ENCODE measurements around the gene TENT5A. TPM values are rescaled to one million over a fixed set of nuclear protein-coding genes. Genes with fewer than 3 reads are reported as not detected.
"Not testable (repeated sequence)": the region's sequence is repeated elsewhere in the genome, so short reads cannot be mapped to it uniquely, and the experiment has no call there.

TENT5A gene
- total RNA-seq, 1 experiment from 2014 or later, result 1.5 TPM

DNA sequence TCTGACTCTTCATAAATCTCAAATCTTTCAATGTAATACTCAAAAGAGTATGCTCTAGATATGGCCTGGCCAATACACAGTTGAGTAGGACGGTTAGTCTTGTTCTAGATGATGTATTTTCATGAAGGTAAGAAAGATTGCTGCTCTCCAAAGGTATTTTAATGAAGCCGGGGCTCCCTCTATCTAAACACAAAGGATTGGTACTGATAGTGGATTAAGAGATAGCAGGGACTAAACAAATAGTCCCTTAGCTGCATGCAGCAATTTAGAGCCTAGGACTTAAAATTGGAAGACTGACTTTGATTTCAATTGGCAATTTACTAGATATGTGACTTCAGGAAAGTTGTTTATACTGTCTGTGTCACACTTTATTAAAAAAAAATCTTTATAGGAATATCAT, 31.4 kb upstream of the TENT5A start:
- no peak for DNase-seq
- H3K27me3 ChIP-seq (ENCODE audit: control insufficient read depth, insufficient read depth, low read length), result no peaks in the 10 kb centered on the region
- no peak overlapping the region for H3K4me3 ChIP-seq (ENCODE audit: insufficient read depth, low read depth, low read length)
- no peaks in the 10 kb centered on the region for H3K36me3 ChIP-seq (replicated peaks; ENCODE audit: control insufficient read depth, insufficient read depth, low read length)

DNA sequence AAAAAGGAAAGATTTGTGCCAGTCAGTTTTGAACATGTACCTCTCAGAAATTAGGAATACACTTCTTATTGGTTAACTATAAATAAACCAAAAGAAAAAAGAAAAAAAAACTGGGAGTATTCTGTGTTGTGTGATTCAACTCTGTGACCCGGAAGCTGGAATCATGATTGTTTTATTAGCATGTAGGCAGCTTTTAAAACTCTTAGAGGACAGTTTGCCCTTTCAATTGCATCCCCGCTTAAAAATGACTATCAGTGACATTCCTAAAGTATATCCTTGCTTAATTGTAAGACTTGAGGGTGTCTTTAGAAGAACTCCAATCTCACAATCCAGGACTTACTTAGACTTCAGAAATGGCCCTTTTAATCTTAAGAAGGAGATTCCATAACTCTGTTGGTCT, 29.1 kb upstream of the TENT5A start:
- Histone ChIP-seq H3K36me3 (replicated peaks; ENCODE audit: control insufficient read depth, insufficient read depth, low read length) (no peaks in the 10 kb centered on the region), H3K4me3 (ENCODE audit: insufficient read depth, low read depth, low read length) (no peak overlapping the region), H3K27me3 (ENCODE audit: control insufficient read depth, insufficient read depth, low read length) (no peaks in the 10 kb centered on the region)
- no peak for DNase-seq

DNA sequence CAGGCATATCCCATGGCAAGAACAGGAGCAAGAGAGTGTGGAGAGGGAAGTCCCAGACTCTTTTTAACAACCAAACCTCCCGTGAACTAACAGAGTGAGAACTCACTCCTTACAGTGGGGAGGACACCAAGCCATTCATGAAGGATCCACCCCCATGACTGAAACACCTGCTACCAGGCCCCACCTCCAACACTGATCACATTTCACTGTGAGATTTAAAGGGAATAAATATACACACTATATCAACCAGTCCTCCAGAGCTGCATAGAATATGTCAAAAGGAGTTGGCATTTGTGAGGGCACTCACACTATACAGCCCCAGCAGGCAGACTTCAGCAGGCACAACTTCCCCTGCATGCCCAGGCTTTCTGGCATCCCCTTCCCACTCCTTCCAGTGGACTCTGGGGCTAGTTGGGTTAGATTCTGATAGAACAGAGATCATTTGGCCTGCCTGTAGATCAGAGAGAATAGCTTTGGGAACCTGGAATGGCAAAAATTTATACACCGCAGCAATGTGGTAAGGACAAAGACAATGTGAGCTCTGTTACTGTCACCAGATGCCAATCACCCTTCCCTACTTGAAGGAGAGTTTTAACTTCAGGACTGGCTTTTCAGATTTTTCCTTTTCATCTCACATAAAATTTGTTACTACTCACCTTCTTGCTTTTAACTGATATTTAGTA, 25.2 kb upstream of the TENT5A start:
- no peaks in the 10 kb centered on the region for H3K36me3 ChIP-seq (replicated peaks; ENCODE audit: control insufficient read depth, insufficient read depth, low read length)
- H3K27me3 ChIP-seq (ENCODE audit: control insufficient read depth, insufficient read depth, low read length), result no peaks in the 10 kb centered on the region
- no peak overlapping the region for H3K4me3 ChIP-seq (ENCODE audit: insufficient read depth, low read depth, low read length)
- no peak for DNase-seq

DNA sequence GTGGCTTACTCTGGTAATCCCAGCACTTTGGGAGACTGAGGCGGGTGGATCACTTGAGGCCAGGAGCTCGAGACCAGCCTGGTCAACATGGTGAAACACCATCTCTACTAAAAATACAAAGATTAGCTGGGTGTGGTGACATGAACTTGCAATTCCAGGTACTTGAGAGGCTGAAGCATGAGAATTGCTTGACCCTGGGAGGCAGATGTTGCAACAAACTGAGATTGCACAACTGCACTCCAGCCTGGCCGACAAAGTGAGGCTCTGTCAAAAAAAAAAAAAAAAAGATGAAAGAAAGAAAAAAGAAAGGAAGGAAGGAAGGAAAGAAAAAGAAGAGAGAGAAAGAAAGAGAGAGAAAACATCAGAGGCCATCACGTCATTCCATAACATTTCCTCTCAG, 23.7 kb upstream of the TENT5A start:
- H3K4me3 ChIP-seq (ENCODE audit: insufficient read depth, low read depth, low read length); DNase-seq; H3K36me3 ChIP-seq (replicated peaks; ENCODE audit: control insufficient read depth, insufficient read depth, low read length); H3K27me3 ChIP-seq (ENCODE audit: control insufficient read depth, insufficient read depth, low read length): not testable (repeated sequence)

DNA sequence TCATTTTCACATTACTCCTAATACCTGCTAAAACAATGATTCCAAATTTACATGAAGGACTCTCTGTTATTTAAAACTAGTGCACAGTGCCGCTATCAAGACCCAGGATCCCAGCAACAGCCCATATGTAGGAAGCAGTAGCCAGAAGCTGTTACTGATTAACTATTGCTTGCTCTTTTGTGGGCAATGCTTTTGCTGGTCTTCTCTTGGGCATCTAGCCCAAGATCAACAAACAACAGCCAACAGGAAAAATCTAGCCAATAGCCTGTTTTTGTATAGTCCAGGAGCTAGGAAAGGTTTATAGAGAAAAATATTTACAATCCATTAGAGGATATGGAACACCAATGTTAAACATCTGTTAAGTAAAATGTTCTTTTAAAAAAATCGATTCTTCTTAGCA, 22.1 kb upstream of the TENT5A start:
- Histone ChIP-seq H3K36me3 (replicated peaks; ENCODE audit: control insufficient read depth, insufficient read depth, low read length) (no peaks in the 10 kb centered on the region), H3K27me3 (ENCODE audit: control insufficient read depth, insufficient read depth, low read length) (no peaks in the 10 kb centered on the region), H3K4me3 (ENCODE audit: insufficient read depth, low read depth, low read length) (no peak overlapping the region)
- DNase-seq, result no peak

DNA sequence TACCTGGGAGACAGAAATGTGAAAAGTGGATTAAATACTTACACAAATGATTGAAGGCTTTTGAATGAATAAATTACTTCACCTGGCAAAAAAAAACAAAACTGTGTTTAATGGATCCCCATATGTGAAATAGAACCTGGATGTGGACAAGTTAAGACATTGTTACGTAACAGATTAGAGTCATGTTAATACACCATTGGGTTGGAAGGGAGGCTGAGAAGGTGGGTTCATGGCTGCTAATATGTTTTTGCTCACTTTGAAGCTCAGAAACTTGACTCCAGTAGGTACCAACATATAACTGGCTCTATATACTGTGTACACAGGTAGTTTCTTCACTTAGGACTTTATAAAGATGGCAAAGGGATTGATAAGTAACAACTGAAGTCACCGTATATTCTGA, 21.4 kb upstream of the TENT5A start:
- Histone ChIP-seq H3K36me3 (replicated peaks; ENCODE audit: control insufficient read depth, insufficient read depth, low read length) (no peaks in the 10 kb centered on the region), H3K4me3 (ENCODE audit: insufficient read depth, low read depth, low read length) (no peak overlapping the region), H3K27me3 (ENCODE audit: control insufficient read depth, insufficient read depth, low read length) (no peaks in the 10 kb centered on the region)
- DNase-seq, result no peak

DNA sequence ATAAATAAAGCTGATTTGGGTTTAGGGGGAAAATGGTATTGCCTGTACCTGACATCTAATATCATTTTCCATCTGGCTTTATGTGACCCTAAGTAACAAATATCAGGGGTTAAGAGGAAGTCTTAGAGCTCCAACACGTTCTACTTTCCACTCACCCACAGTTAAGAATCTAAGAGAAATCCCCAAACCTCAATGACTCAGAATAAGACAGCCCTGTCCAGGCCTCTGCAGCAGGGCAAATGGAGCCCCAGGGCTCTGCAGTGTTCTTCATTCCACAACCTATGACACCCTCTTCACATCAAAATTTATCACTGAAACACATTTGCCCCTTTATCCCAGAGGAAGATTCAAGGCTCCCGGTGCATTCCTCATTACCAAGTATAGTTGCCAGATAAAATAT, 20.3 kb upstream of the TENT5A start:
- Histone ChIP-seq H3K36me3 (replicated peaks; ENCODE audit: control insufficient read depth, insufficient read depth, low read length) (no peaks in the 10 kb centered on the region), H3K4me3 (ENCODE audit: insufficient read depth, low read depth, low read length) (no peak overlapping the region), H3K27me3 (ENCODE audit: control insufficient read depth, insufficient read depth, low read length) (no peaks in the 10 kb centered on the region)
- no peak for DNase-seq

DNA sequence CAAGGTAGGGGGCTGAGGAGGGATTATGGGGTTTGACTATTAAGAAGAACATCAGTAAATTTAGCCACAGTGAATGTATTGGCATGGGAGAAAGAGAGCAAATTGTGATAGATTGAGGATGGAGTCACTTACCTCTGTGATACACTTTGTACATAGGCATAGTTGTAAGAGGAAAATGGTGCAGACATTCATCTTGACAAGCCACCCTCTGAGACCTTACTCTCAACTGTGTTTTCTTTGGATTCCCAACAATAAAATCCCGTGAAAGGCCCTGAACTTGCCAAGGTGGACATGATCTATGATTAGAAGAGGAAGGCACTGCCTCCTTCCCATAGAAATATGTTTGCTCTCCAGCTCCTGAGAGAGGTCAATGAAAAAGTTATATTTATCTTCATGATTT, 18.6 kb upstream of the TENT5A start:
- DNase-seq, result no peak
- no peak overlapping the region for H3K4me3 ChIP-seq (ENCODE audit: insufficient read depth, low read depth, low read length)
- no peaks in the 10 kb centered on the region for H3K36me3 ChIP-seq (replicated peaks; ENCODE audit: control insufficient read depth, insufficient read depth, low read length)
- H3K27me3 ChIP-seq (ENCODE audit: control insufficient read depth, insufficient read depth, low read length), result no peaks in the 10 kb centered on the region

DNA sequence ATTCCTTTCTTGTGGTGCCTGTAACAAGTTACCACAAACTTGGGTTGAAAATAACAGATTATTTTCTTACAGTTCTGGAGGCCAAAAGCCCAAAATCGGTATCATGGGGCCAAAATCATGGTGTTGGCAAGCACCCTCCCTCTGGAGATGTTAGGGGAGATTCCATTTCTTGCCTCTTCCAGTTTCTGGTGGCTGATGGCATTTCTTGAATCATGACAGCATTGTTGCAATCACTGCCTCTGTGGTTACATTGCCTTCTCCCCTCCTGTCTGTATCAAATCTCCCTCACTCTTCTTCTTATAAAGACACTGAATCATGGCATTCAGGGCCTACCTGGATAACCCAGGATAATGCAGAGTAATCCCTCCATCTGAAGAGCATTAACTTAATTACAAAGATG, 17.9 kb upstream of the TENT5A start:
- Histone ChIP-seq H3K27me3 (ENCODE audit: control insufficient read depth, insufficient read depth, low read length) (no peaks in the 10 kb centered on the region), H3K4me3 (ENCODE audit: insufficient read depth, low read depth, low read length) (no peak overlapping the region), H3K36me3 (replicated peaks; ENCODE audit: control insufficient read depth, insufficient read depth, low read length) (no peaks in the 10 kb centered on the region)
- no peak for DNase-seq

DNA sequence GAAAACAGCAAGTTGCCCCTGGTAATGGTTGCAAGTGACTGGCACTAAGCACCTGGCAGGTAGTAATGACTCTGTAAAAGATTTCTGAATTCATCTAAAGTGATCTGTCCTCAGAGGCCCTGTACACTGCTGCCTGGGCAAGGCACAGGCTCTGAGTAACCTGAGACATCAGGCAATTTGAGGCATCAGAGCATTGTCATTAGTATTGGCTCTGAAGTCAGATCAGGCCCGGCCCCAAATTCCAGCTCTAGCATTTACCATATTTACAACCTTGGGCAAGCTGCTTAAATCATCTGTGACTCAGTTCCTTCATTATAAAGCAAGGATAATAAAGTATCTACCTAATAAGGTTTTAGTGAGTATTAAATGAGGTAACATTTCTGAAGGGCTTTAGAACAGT, 17.3 kb upstream of the TENT5A start:
- Histone ChIP-seq H3K27me3 (ENCODE audit: control insufficient read depth, insufficient read depth, low read length) (no peaks in the 10 kb centered on the region), H3K36me3 (replicated peaks; ENCODE audit: control insufficient read depth, insufficient read depth, low read length) (no peaks in the 10 kb centered on the region), H3K4me3 (ENCODE audit: insufficient read depth, low read depth, low read length) (no peak overlapping the region)
- no peak for DNase-seq

DNA sequence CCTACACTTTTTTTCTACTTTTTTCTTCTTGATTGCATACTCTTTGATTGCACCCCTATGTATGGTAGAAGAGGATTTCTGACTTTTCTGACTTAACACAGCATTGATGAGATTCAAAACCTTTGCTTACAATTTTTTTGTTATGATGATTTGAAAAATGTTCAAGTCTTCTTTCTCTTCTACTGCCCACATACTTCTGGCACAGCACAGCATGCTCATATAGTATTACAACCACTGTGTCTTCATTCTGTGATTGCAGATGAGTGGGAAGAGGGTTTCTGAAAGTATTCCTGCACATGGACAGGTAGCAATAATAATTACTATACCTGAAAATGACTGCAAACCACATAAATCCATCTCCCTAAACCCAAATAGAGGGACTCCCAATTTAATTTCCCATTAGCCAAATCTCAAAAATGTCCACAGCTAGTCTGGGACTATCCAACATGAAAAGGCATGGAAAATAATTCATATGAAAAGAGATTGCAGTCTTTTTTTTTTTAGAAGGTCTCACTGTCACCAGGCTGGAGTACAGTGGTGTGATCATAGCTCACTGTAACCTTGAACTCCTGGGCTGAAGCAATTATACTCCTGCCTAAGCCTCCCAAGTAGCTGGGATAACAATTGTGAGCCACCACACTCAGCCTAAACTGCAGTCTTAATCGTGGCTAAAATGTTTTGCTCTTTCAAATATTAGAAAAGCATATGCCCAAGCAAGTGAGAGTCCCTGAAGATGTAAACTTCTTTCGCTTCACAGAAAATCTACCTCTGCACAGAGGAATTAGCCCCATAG, 15.9 kb upstream of the TENT5A start:
- no peak for DNase-seq
- Histone ChIP-seq H3K36me3 (replicated peaks; ENCODE audit: control insufficient read depth, insufficient read depth, low read length) (no peaks in the 10 kb centered on the region), H3K27me3 (ENCODE audit: control insufficient read depth, insufficient read depth, low read length) (no peaks in the 10 kb centered on the region), H3K4me3 (ENCODE audit: insufficient read depth, low read depth, low read length) (no peak overlapping the region)

DNA sequence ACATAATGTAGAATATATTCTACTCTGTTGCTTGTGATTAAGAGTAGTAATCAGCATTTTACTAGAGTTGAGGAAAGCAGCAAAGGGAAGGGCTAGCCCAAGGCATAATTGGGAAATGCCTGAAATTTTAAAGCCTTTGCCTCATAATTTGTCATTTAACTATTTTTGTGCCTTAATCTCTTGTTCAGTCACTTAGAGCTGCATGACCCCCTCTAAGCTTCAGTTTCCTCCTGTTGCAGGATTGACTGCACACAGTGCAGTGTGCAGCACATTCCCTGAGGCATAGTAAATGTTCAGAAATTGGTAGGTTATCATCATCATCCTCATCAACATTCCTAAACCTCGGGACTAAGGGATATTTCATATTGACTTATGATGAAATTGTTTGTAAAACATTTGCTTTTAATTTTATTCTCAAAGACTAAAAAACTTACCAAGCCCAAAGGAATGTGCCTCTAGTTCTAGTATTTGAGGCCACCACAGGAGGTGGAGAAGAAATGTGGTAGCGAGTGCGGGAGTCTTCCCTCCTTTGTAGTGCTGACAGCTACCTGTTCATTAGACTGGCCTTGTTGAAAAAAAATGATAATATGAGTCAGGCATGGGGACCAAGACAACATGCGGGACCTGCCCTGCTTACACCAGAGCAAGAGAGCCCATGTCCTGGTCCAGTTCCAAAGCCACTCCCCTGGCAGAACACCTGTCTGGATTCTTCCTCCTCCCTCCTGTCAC, 14.8 kb upstream of the TENT5A start:
- DNase-seq, result no peak
- H3K27me3 ChIP-seq (ENCODE audit: control insufficient read depth, insufficient read depth, low read length), result no peaks in the 10 kb centered on the region
- no peaks in the 10 kb centered on the region for H3K36me3 ChIP-seq (replicated peaks; ENCODE audit: control insufficient read depth, insufficient read depth, low read length)
- H3K4me3 ChIP-seq (ENCODE audit: insufficient read depth, low read depth, low read length), result no peak overlapping the region

DNA sequence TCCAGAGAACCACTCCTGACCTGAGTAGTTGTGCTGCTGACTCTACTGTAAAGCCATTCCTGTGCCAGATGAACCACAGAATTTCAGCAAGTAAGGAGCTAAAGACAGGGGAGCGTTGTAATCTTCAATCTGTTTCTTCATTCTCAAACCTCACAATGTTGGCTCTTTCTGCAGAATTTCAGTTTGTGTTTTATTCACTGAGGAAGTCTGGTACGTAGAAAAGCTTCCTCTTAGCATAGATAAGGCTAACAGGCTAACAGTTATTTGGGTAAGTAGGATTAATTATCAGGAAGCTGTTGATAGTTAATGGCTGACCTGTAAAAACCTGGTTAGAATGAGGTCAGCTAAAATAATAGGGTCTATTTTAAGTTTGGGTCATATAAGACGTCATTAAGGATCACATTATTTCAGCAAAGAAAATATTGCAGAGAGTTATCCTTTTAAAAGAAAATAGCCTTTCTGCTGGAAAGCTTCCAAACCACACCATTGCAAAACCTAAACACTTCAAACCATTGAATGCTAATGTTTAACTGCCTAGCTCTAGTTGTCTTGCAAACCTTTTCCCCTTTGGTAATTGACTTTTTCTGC, 14.1 kb upstream of the TENT5A start:
- H3K4me3 ChIP-seq (ENCODE audit: insufficient read depth, low read depth, low read length), result no peak overlapping the region
- H3K36me3 ChIP-seq (replicated peaks; ENCODE audit: control insufficient read depth, insufficient read depth, low read length), result no peaks in the 10 kb centered on the region
- DNase-seq, result no peak
- H3K27me3 ChIP-seq (ENCODE audit: control insufficient read depth, insufficient read depth, low read length), result no peaks in the 10 kb centered on the region

DNA sequence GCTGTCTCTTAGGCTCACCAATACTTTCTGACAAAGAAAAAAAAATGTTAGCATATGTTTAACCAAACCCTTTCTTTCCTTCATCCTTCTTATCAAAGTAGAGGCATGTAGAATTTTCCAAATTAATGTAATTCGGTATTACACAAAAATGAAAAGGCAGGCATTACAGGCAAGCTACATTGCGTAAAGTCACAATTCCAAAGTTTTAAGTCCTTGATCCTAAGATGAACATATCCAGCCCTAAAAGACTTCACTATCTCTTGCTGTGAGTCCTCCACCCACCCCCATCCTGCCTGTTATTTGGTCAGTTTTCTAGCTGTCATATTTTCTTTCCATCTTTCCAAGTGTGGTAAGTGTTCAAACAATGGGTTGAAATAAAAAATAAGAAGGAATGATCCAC, 12.1 kb upstream of the TENT5A start:
- Histone ChIP-seq H3K4me3 (ENCODE audit: insufficient read depth, low read depth, low read length) (no peak overlapping the region), H3K36me3 (replicated peaks; ENCODE audit: control insufficient read depth, insufficient read depth, low read length) (no peaks in the 10 kb centered on the region), H3K27me3 (ENCODE audit: control insufficient read depth, insufficient read depth, low read length) (no peaks in the 10 kb centered on the region)
- DNase-seq, result no peak

DNA sequence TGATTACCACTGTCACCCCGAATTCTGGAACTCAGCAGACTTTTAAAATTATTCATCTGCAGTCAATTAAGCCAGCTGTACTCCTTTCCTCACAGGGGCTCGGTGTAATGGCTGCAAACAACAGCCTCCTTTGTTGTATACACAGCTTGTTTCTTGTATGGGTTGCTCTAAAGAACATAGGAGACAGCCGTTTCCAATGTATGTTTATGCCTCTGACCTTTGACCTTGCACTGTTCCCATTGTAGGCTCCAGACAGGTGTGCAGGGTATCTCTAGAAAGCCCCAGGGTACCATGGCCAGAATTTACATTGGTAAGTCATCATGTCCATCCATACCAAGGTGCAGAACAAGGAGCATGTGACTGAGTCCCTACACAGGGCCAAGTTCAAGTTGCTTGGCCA, 11.5 kb upstream of the TENT5A start:
- no peaks in the 10 kb centered on the region for H3K36me3 ChIP-seq (replicated peaks; ENCODE audit: control insufficient read depth, insufficient read depth, low read length)
- no peak for DNase-seq
- no peaks in the 10 kb centered on the region for H3K27me3 ChIP-seq (ENCODE audit: control insufficient read depth, insufficient read depth, low read length)
- H3K4me3 ChIP-seq (ENCODE audit: insufficient read depth, low read depth, low read length), result no peak overlapping the region

All from H7 (cell line).